ENCODE measurements around the gene CATSPERE.

The CATSPERE gene

GRCh38 chr1:244515680-244516079 is 54.6 kb downstream of the CATSPERE start:
- TF ChIP-seq CTCF (IDR thresholded peaks at IDR 0.05; ENCODE audit: insufficient read depth, low read length, poor library complexity, severe bottlenecking), result no peak
- no peak for DNase-seq (ENCODE audit: extremely low read depth, insufficient read length)
- H3K27me3 ChIP-seq (replicated peaks; ENCODE audit: control insufficient read depth, insufficient read depth, low read length), result no peaks in the 10 kb centered on the region

GRCh38 chr1:244536316-244536715 is 75.2 kb downstream of the CATSPERE start:
- Histone ChIP-seq H3K36me3 (ENCODE audit: control insufficient read depth, insufficient read depth, low read length) (no peaks in the 10 kb centered on the region), H3K4me3 (replicated peaks; ENCODE audit: low read depth, low read length) (no peak overlapping the region), H3K27me3 (replicated peaks; ENCODE audit: control insufficient read depth, insufficient read depth, low read length) (no peaks in the 10 kb centered on the region)
- TF ChIP-seq CTCF (IDR thresholded peaks at IDR 0.05; ENCODE audit: insufficient read depth, low read length, poor library complexity, severe bottlenecking), result no peak
- no peak for DNase-seq (ENCODE audit: extremely low read depth, insufficient read length)

More at GRCh38 chr1:244515680-244516079, 54.6 kb downstream of the CATSPERE start:
- Histone ChIP-seq H3K36me3 (ENCODE audit: control insufficient read depth, insufficient read depth, low read length) (no peaks in the 10 kb centered on the region), H3K4me3 (replicated peaks; ENCODE audit: low read depth, low read length) (no peak overlapping the region)

GRCh38 chr1:244545511-244545910 is 84.4 kb downstream of the CATSPERE start:
- no peaks in the 10 kb centered on the region for H3K27me3 ChIP-seq (replicated peaks; ENCODE audit: control insufficient read depth, insufficient read depth, low read length)
- TF ChIP-seq CTCF (IDR thresholded peaks at IDR 0.05; ENCODE audit: insufficient read depth, low read length, poor library complexity, severe bottlenecking), result no peak
- H3K36me3 ChIP-seq (ENCODE audit: control insufficient read depth, insufficient read depth, low read length), result no peaks in the 10 kb centered on the region
- H3K4me3 ChIP-seq (replicated peaks; ENCODE audit: low read depth, low read length), result no peak overlapping the region
- DNase-seq (ENCODE audit: extremely low read depth, insufficient read length), result no peak

GRCh38 chr1:244548558-244549115 is 87.6 kb downstream of the CATSPERE start:
- no peak for DNase-seq (ENCODE audit: extremely low read depth, insufficient read length)
- no peaks in the 10 kb centered on the region for H3K36me3 ChIP-seq (ENCODE audit: control insufficient read depth, insufficient read depth, low read length)
- no peak for TF ChIP-seq CTCF (IDR thresholded peaks at IDR 0.05; ENCODE audit: insufficient read depth, low read length, poor library complexity, severe bottlenecking)
- H3K27me3 ChIP-seq (replicated peaks; ENCODE audit: control insufficient read depth, insufficient read depth, low read length), result no peaks in the 10 kb centered on the region
- no peak overlapping the region for H3K4me3 ChIP-seq (replicated peaks; ENCODE audit: low read depth, low read length)

GRCh38 chr1:244552336-244552735 is 91.3 kb downstream of the CATSPERE start:
- H3K27me3 ChIP-seq (replicated peaks; ENCODE audit: control insufficient read depth, insufficient read depth, low read length), result no peaks in the 10 kb centered on the region
- no peak overlapping the region for H3K4me3 ChIP-seq (replicated peaks; ENCODE audit: low read depth, low read length)
- TF ChIP-seq CTCF (IDR thresholded peaks at IDR 0.05; ENCODE audit: insufficient read depth, low read length, poor library complexity, severe bottlenecking), result no peak
- H3K36me3 ChIP-seq (ENCODE audit: control insufficient read depth, insufficient read depth, low read length), result no peaks in the 10 kb centered on the region
- no peak for DNase-seq (ENCODE audit: extremely low read depth, insufficient read length)

GRCh38 chr1:244556263-244556662 is 95.2 kb downstream of the CATSPERE start:
- Histone ChIP-seq H3K4me3 (replicated peaks; ENCODE audit: low read depth, low read length) (no peak overlapping the region), H3K27me3 (replicated peaks; ENCODE audit: control insufficient read depth, insufficient read depth, low read length) (no peaks in the 10 kb centered on the region), H3K36me3 (ENCODE audit: control insufficient read depth, insufficient read depth, low read length) (no peaks in the 10 kb centered on the region)
- TF ChIP-seq CTCF (IDR thresholded peaks at IDR 0.05; ENCODE audit: insufficient read depth, low read length, poor library complexity, severe bottlenecking), result no peak
- no peak for DNase-seq (ENCODE audit: extremely low read depth, insufficient read length)

Measured in GM06990 (cell line).